Measurements from ENCODE around the gene CCSER2. TPM values are rescaled to one million over a fixed set of nuclear protein-coding genes. Genes with fewer than 3 reads are reported as not detected.
"Not testable (repeated sequence)": the region's sequence is repeated elsewhere in the genome, so short reads cannot be mapped to it uniquely, and the experiment has no call there.

Gene CCSER2
- total RNA-seq, 4 donors from 2014 or later, result 33.7 to 63.9 (median 47.5) TPM

DNA sequence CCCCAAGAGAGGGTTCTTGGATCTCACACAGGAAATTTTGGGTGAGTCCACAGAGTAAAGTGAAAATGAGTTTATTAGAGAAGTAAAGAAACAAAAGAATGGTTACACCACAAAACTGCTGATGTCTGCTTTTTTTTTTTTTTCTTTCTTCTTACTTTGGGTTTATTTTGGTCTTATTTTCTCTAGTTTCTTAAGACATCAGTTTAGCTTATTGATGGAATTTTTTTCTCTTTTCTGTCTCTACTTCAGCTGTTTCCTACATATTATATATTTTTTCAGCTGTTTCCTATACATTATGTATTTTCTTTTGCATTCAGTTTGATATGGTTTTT, 166.4 kb downstream of the CCSER2 start:
- Histone ChIP-seq H3K36me3 (peaks cover 0 to 5% (median 0%) of the 10 kb centered on the region in 3 donors), H3K9me3 (no peaks in the 10 kb centered on the region), H3K27ac (no peak overlapping the region), H3K27me3 (no peaks in the 10 kb centered on the region), H3K4me3 (no peak overlapping the region), H3K4me1 (no peaks in the 10 kb centered on the region)
- TF ChIP-seq POLR2A (IDR thresholded peaks at IDR 0.05), result no peak
- no peak for TF ChIP-seq CTCF (IDR thresholded peaks at IDR 0.05)
- DNase-seq, result no peak

GRCh38 chr10:84497978-84498377, 169.6 kb downstream of the CCSER2 start:
- no peaks in the 10 kb centered on the region for H3K9me3 ChIP-seq
- no peak overlapping the region for H3K27ac ChIP-seq
- H3K4me1 ChIP-seq, result no peaks in the 10 kb centered on the region
- no peaks in the 10 kb centered on the region for H3K36me3 ChIP-seq
- H3K27me3 ChIP-seq, result no peaks in the 10 kb centered on the region
- no peak overlapping the region for H3K4me3 ChIP-seq
- DNase-seq, result no peak
- TF ChIP-seq CTCF (IDR thresholded peaks at IDR 0.05) (no peak), POLR2A (IDR thresholded peaks at IDR 0.05) (no peak)

DNA sequence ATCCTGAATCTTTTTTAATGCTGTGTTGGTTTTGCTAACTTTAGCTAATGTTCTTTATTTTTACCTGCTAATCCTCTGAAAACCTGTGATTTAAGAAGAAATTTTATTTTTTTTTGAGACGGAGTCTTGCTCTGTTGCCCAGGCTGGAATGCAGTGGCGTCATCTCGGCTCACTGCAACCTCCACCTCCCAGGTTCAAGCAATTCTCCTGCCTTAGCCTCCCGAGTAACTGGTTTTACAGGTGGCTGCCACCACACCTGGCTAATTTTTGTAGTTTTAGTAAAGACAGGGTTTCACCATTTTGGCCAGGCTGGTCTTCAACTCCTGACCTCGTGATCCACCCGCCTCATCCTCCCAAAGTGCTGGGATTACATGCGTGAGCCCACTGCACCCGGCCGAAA, 170.7 kb downstream of the CCSER2 start:
- not testable (repeated sequence) for DNase-seq, H3K4me3 ChIP-seq, H3K36me3 ChIP-seq, H3K27me3 ChIP-seq, H3K27ac ChIP-seq, H3K4me1 ChIP-seq, H3K9me3 ChIP-seq

DNA sequence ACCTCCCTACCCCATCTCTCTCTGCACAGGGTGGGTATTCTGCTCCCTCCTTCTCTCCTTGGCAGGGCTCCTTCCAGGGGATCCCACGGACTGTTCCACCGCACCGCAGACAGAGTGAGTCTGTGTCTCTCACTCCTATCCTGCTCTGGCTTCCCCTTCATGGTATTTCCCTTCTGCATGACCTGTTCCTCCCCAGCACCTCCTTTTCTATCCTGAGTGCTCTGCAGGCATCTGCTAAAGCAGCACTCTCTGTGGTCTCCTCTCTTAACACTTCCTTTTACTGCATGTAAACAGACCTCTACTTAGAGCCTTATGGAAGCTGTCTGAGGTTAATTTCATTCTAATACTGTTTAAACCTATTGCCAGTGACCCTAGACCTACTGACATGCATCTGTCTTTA, 171.5 kb downstream of the CCSER2 start:
- DNase-seq, result no peak
- no peaks in the 10 kb centered on the region for H3K36me3 ChIP-seq
- no peak overlapping the region for H3K27ac ChIP-seq
- H3K4me3 ChIP-seq, result no peak overlapping the region
- no peak for TF ChIP-seq POLR2A (IDR thresholded peaks at IDR 0.05)
- no peak for TF ChIP-seq CTCF (IDR thresholded peaks at IDR 0.05)
- H3K4me1 ChIP-seq, result no peaks in the 10 kb centered on the region
- H3K27me3 ChIP-seq, result no peaks in the 10 kb centered on the region
- no peaks in the 10 kb centered on the region for H3K9me3 ChIP-seq

DNA sequence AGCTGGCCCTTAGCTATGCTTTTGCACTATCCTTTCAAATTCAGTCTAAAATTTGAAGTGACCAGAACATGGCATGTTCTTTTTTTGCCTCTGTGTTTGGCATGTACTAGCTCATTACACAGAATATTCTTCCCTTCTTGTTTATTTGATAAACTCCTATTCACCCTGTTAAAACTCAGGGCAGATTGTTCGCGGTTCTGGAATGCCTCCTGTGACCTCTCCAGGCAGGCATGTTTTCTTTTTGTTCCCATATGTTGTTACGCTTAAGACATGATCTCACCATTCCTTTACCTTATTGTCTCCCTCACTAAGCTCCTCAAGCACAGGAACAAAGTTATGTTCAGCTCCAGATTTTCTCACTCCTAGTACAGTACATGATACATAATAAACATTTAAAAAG, 181.7 kb downstream of the CCSER2 start:
- TF ChIP-seq POLR2A (IDR thresholded peaks at IDR 0.05), result no peak
- no peak for TF ChIP-seq CTCF (IDR thresholded peaks at IDR 0.05)
- Histone ChIP-seq H3K36me3 (peaks cover 0 to 18% (median 0%) of the 10 kb centered on the region in 3 donors), H3K4me3 (no peak overlapping the region), H3K27ac (no peak overlapping the region), H3K9me3 (no peaks in the 10 kb centered on the region), H3K27me3 (no peaks in the 10 kb centered on the region), H3K4me1 (no peaks in the 10 kb centered on the region)
- no peak for DNase-seq

- peaks cover 0 to 23% (median 0%) of the 10 kb centered on the region in 3 donors for H3K36me3 ChIP-seq
- DNase-seq, result no peak
Measured at GRCh38 chr10:84511106-84511505, 182.7 kb downstream of the CCSER2 start.

More at GRCh38 chr10:84511106-84511505, 182.7 kb downstream of the CCSER2 start:
- no peak overlapping the region for H3K4me3 ChIP-seq
- no peaks in the 10 kb centered on the region for H3K27me3 ChIP-seq
- no peak overlapping the region for H3K27ac ChIP-seq
- no peaks in the 10 kb centered on the region for H3K4me1 ChIP-seq
- no peak for TF ChIP-seq POLR2A (IDR thresholded peaks at IDR 0.05)
- TF ChIP-seq CTCF (IDR thresholded peaks at IDR 0.05), result no peak
- H3K9me3 ChIP-seq, result no peaks in the 10 kb centered on the region
